PC-9 (cell line): ENCODE results near the gene WNT3. TPM values are rescaled to one million over a fixed set of nuclear protein-coding genes. Genes with fewer than 3 reads are reported as not detected.

Source experiments
- BruUV-seq: library from RNA; stranded (reverse); fragments of 400-500 nt; replicated peaks from 2 replicates; lab custom pipeline; 2021; lab: Mats Ljungman, UMichigan
- CTCF ChIA-PET: fragments of 300-600 bp; sonication (Branson Sonifier 250); formaldehyde crosslinking; loops from one replicate; lab custom pipeline; 2022; ENCODE audit warnings: antibody characterized with exemption; lab: Charles Lee
- POLR2A ChIA-PET: fragments of 300-600 bp; sonication (Branson Sonifier 250); formaldehyde crosslinking; loops from one replicate; lab custom pipeline; 2022; ENCODE audit warnings: antibody characterized with exemption; ENCODE audit not compliant: unreplicated experiment; lab: Charles Lee
- DNase-seq, 2 experiments: peaks; one replicate each; pipeline versions ENCODE4 v3.0.0 to v3.0.0-alpha.2; 2015 to 2022; ENCODE audit warnings: mixed read lengths in 1 of 2
- H2AFZ ChIP-seq: fragments of 200-600 bp; sonication (generic); 2 replicates; pipeline ENCODE4 v1.8.1; 2017; ENCODE audit warnings: antibody characterized with exemption
- H3F3A ChIP-seq: fragments of 200-600 bp; sonication (generic); 2 replicates; pipeline ENCODE4 v1.8.1; 2017; ENCODE audit warnings: antibody characterized with exemption, mild to moderate bottlenecking, low read depth; ENCODE audit not compliant: insufficient read depth
- H3K27ac ChIP-seq: fragments of 200-600 bp; sonication (generic); 2 replicates; pipeline ENCODE4 v1.6.1; 2016; ENCODE audit warnings: mixed run types
- H3K27me3 ChIP-seq: fragments of 200-600 bp; sonication (generic); 2 replicates; pipeline ENCODE4 v1.6.1; 2016; ENCODE audit warnings: low read depth, mixed run types; ENCODE audit not compliant: insufficient read depth
- H3K36me3 ChIP-seq: fragments of 200-600 bp; sonication (generic); 2 replicates; pipeline ENCODE4 v1.6.1; 2016; ENCODE audit warnings: low read depth, mixed run types
- H3K4me1 ChIP-seq: fragments of 200-600 bp; sonication (generic); replicated peaks from 2 replicates; pipeline ENCODE4 v1.6.1; 2016; ENCODE audit warnings: mixed run types; ENCODE audit not compliant: insufficient read depth
- H3K4me2 ChIP-seq: fragments of 200-600 bp; sonication (generic); 2 replicates; pipeline ENCODE4 v1.6.1; 2017; ENCODE audit warnings: mixed run types
- H3K4me3 ChIP-seq: fragments of 200-600 bp; sonication (generic); 2 replicates; pipeline ENCODE4 v1.6.1; 2016; ENCODE audit warnings: mixed run types
- H3K79me2 ChIP-seq: fragments of 200-600 bp; sonication (generic); 2 replicates; pipeline ENCODE4 v1.6.1; 2017; ENCODE audit warnings: low read depth, mixed run types
- H3K9me2 ChIP-seq: fragments of 200-600 bp; sonication (generic); 2 replicates; pipeline ENCODE4 v1.8.1; 2017; ENCODE audit warnings: mild to moderate bottlenecking; ENCODE audit not compliant: insufficient read depth
- H3K9me3 ChIP-seq: fragments of 200-600 bp; sonication (generic); 2 replicates; pipeline ENCODE4 v1.8.1; 2016; ENCODE audit warnings: low read depth; ENCODE audit not compliant: insufficient read depth
- H4K20me1 ChIP-seq: fragments of 200-600 bp; sonication (generic); 2 replicates; pipeline ENCODE4 v1.8.1; 2017; ENCODE audit not compliant: insufficient read depth
- EZH2 ChIP-seq: fragments of 200-600 bp; sonication (generic); IDR thresholded peaks from 2 replicates; pipeline ENCODE4 v1.8.0; 2017; ENCODE audit warnings: antibody characterized with exemption, low read depth
- intact Hi-C: fragments of 100-400 bp; cut with micrococcal nuclease; formaldehyde crosslinking; loops from one replicate; pipeline ENCODE4 v1.10.0; 2022; ENCODE audit not compliant: unreplicated experiment
- total RNA-seq: library from RNA; stranded (reverse); gene quantifications from 2 replicates; pipeline ENCODE4 v1.2.3, GENCODE V29; 2021
- TF ChIP-seq, protein P1 (sequence below): fragments of 200-600 bp; sonication (generic); conservative IDR thresholded peaks from 2 replicates; pipeline ENCODE4 v1.6.1; 2017; ENCODE audit warnings: mixed run types, antibody characterized with exemption, mild to moderate bottlenecking, moderate library complexity

WNT3 gene
- total RNA-seq, 1 experiment from 2014 or later: 14.0 TPM

DNA sequence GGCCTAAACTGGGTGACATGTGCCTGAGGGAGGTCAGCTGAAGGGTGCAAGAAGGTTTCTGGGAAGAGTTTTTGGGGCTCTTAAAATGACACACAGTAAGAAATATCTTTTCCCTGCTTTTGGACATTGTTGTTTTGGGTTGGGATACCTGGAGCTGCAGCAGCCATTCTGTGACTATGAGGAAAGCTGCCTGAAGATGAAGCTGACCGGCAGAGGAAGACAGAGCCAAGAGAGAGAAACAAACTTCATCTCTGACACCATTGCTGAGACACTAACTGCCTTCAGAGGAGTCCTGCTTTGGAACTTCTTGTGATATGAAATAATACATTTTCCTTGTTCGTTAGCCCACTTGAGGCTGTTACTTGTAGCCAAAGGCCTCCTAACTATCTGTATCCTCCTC lies 8.8 kb upstream of the WNT3 start:
- POLR2A ChIA-PET: no interaction called here
- no peak overlapping the region for H3K4me2 ChIP-seq
- BruUV-seq: no TSS peak
- no peak overlapping the region for H3K27ac ChIP-seq
- no peak for DNase-seq
- no peaks in the 10 kb centered on the region for H3K9me3 ChIP-seq
- CTCF ChIA-PET: no interaction called here
- no peak overlapping the region for H2AFZ ChIP-seq
- H3K27me3 ChIP-seq: no peaks in the 10 kb centered on the region
- no peaks in the 10 kb centered on the region for H4K20me1 ChIP-seq
- H3K9me2 ChIP-seq: no peaks in the 10 kb centered on the region
- H3F3A ChIP-seq: no peaks in the 10 kb centered on the region
- H3K4me3 ChIP-seq: no peak overlapping the region
- intact Hi-C loops: no loop called here
- TF ChIP-seq, protein P1, sequence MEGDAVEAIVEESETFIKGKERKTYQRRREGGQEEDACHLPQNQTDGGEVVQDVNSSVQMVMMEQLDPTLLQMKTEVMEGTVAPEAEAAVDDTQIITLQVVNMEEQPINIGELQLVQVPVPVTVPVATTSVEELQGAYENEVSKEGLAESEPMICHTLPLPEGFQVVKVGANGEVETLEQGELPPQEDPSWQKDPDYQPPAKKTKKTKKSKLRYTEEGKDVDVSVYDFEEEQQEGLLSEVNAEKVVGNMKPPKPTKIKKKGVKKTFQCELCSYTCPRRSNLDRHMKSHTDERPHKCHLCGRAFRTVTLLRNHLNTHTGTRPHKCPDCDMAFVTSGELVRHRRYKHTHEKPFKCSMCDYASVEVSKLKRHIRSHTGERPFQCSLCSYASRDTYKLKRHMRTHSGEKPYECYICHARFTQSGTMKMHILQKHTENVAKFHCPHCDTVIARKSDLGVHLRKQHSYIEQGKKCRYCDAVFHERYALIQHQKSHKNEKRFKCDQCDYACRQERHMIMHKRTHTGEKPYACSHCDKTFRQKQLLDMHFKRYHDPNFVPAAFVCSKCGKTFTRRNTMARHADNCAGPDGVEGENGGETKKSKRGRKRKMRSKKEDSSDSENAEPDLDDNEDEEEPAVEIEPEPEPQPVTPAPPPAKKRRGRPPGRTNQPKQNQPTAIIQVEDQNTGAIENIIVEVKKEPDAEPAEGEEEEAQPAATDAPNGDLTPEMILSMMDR: no peak
- no peak for TF ChIP-seq EZH2
- H3K4me1 ChIP-seq: no peaks in the 10 kb centered on the region
- H3K79me2 ChIP-seq: no peaks in the 10 kb centered on the region
- no peaks in the 10 kb centered on the region for H3K36me3 ChIP-seq

DNA sequence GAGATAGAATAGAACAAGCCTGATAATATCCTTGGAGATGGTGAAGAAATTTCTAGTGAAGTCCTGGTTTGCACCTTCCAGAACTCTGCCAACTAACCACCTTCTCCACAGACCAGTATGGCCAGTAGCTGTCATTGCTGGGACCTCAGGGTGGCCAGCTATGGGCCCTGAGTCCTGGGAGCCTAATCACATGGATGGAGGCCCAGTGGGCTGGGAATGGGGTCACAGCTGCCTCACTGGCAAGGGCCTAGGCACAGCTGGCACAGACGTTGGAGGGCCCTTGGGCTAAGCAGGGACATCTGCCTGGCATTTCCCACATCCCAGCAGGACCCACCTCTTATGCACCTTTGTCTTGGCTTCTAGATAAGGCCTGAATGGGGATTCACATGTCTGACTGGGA lies 7.6 kb upstream of the WNT3 start:
- Histone ChIP-seq H3K79me2 (no peaks in the 10 kb centered on the region), H2AFZ (no peak overlapping the region), H4K20me1 (no peaks in the 10 kb centered on the region), H3K4me3 (no peak overlapping the region), H3K9me2 (no peaks in the 10 kb centered on the region), H3K4me1 (no peaks in the 10 kb centered on the region), H3F3A (no peaks in the 10 kb centered on the region), H3K4me2 (no peak overlapping the region), H3K27ac (no peak overlapping the region), H3K27me3 (no peaks in the 10 kb centered on the region), H3K36me3 (no peaks in the 10 kb centered on the region), H3K9me3 (no peaks in the 10 kb centered on the region)
- no TSS peak for BruUV-seq
- CTCF ChIA-PET: interaction anchor here (0.7 kb wide), 1 partner anchor 52 kb away, joined by 3 read pairs; no protein-coding TSS in a partner anchor
- TF ChIP-seq, protein P1: no peak
- DNase-seq: no peak
- intact Hi-C loops: no loop called here
- POLR2A ChIA-PET: no interaction called here

DNA sequence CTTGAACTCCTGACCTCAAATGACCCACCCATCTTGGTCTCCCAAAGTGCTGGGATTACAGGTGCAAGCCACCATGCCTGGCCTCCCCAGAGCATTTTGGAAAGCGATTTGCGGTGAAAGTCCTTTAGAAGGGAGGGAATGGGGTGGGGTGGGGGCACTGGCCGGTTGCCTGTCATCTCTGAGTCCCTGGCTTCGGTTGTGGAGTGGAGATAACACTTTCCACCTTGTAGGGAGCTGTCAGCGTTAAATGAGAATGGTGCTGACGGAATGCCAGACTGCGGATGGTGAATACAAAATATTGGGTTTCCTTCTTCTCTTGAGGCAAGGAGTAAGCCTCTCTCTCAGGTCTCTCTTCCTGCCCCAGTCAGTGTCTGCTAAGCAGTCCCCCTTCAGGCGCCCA lies 5.2 kb upstream of the WNT3 start:
- TF ChIP-seq, protein P1: no peak
- TF ChIP-seq EZH2: no peak
- H2AFZ ChIP-seq: no peak overlapping the region
- CTCF ChIA-PET: no interaction called here

More for the DNA sequence above, 5.2 kb upstream of the WNT3 start:
- Histone ChIP-seq H3F3A (no peaks in the 10 kb centered on the region), H4K20me1 (no peaks in the 10 kb centered on the region), H3K4me2 (no peak overlapping the region), H3K9me2 (no peaks in the 10 kb centered on the region), H3K27ac (no peak overlapping the region), H3K9me3 (no peaks in the 10 kb centered on the region), H3K4me3 (no peak overlapping the region), H3K4me1 (peaks cover 4% of the 10 kb centered on the region; the same call in 1 of the 2 replicates), H3K36me3 (no peaks in the 10 kb centered on the region), H3K27me3 (peaks cover 10% of the 10 kb centered on the region; the same call in 1 of the 2 replicates), H3K79me2 (no peaks in the 10 kb centered on the region)
- no peak for DNase-seq
- intact Hi-C loops: no loop called here
- POLR2A ChIA-PET: no interaction called here
- no TSS peak for BruUV-seq
